GM19463 (cell line): ENCODE data around the gene STARD13.

ENCODE experiments used
- ATAC-seq: cut with Tn5 transposase; IDR thresholded peaks from one replicate; pipeline ENCODE4 v1.9.1; 2021; ENCODE audit warnings: mild to moderate bottlenecking, moderate library complexity; ENCODE audit not compliant: unreplicated experiment

Gene STARD13

DNA sequence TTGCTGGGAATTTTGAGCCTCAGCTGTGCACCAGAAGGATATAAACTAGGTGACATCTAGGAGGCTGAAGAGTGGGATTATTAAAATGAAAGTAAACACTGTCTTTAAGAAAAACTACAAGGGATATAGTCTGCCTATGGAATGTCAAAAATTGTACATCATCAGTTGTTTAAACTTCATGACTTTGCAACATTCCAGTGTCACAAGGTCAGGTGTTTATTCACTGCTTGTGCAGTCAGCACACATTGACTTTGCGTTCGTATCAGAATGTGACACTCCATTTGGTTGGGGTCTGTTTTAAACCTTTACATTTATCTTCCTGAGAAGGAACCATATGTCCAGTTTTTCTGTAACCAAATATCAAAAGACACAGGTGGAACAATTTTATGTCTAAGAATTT, 183.7 kb downstream of the STARD13 start:
- no peak for ATAC-seq

- no peak for ATAC-seq
Measured at GRCh38 chr13:33100886-33101285, 184.7 kb downstream of the STARD13 start.

GRCh38 chr13:33099860-33100259, 185.7 kb downstream of the STARD13 start:
- ATAC-seq = no peak

- ATAC-seq = no peak
Measured at GRCh38 chr13:33096886-33097605, 188.5 kb downstream of the STARD13 start.

- no peak for ATAC-seq
Measured at GRCh38 chr13:33092073-33092987, 193.2 kb downstream of the STARD13 start.

DNA sequence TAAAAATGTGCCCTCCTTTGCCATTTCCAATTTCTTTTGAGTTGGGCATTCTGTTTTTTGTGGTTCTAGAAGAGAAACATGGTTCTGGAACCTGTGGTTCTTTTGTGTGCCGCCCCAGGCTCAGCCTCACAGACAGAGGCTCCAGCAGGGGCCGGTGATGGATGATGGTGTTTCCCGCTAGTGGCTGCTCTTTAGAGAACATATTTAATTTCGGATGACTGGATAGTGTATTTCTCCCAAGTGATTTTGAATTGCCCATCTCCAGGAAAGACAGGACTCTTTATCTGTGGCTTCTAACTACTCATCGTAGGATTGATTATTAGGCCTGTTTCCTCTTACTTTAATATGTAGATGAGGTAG, 194.2 kb downstream of the STARD13 start:
- no peak for ATAC-seq

GRCh38 chr13:33090755-33091414, 194.7 kb downstream of the STARD13 start:
- ATAC-seq = no peak

DNA sequence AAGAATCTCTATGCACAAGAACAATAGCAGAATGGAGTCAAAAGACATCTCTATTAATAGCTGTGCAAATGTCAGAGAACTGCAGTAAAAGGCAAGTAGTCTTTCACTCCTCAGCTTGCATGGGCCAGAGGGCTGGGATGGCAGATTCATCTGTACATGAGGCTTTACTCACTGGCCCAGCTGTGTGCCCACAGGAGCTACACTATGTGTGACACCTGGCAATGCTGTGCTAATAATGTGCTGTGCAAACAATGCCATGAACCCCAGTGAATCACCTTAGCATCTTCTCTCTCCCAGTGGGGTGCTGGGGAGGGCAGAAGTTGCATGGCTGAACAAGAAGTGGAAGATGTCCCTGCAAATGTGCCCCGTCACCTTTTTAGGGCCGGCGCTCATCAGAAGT, 196.2 kb downstream of the STARD13 start:
- ATAC-seq = no peak

GRCh38 chr13:33087790-33088189, 197.8 kb downstream of the STARD13 start:
- ATAC-seq = no peak

DNA sequence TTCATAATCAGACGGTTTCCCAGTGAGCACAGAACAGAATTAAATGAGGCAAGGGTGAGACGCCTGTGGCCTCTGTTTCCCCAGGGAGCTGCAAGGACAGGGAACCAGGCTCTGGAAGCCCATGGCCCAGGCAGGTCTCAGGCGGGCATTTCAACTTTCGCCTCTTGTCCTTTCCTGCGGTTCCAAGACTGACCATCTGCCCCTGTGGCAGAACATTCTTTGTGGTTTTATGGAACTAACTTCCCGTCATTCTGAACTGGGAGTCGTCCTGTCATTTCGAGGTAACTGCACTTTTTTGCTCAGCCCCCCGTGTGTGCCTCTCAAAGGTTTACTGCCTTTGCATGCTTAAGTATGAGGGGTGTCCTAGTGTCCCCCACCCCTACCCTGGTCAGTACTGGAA, 198.5 kb downstream of the STARD13 start:
- no peak for ATAC-seq

DNA sequence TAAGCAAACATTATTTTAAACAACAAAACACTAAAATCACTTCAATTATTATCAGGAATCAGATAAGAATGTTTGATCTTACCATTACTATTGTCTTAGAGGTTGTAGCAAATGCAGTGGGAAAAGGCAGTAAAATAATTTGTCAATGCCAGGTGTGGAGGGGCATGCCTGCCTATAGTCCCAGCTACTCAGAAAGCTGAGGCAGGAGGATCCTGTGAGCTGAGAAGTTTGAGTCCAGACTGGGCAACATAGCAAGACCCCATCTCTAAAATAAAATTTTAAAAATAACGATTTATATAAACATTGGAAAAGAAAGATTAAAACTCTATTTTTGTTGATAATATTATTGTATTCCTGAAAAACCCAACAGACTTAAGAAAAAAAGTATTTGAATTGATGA, 202.5 kb downstream of the STARD13 start:
- ATAC-seq = no peak

GRCh38 chr13:33081666-33082065, 203.9 kb downstream of the STARD13 start:
- no peak for ATAC-seq

DNA sequence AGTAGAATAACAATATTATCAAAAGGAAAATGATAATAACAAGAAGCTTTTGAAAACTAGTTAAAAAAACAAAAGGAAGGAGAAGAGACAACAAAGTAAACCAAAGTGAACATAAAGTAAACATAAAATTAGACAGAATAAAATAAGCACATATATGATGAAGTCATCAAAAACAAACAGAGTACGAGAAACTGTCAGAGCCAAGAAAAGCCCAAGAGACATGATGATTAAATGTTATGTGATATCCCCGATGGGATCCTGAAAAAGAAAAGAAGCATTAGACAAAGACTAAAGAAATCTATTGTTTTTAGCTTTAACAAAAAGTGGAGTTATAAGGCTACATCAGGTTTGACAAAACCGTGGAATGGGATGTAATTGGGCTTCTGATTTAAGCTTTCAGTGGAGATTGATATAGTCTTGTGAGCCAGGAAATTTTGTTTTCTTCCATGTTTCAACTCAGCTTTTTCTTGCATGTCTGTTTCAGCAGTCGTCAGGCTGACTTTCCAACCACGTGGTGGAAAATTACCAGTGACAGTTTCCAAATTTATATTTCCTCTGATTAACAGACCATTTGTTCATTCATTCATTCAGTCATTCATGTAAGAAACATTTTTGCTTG, 204.5 kb downstream of the STARD13 start:
- ATAC-seq = no peak

GRCh38 chr13:33079960-33080359, 205.6 kb downstream of the STARD13 start:
- ATAC-seq = no peak

DNA sequence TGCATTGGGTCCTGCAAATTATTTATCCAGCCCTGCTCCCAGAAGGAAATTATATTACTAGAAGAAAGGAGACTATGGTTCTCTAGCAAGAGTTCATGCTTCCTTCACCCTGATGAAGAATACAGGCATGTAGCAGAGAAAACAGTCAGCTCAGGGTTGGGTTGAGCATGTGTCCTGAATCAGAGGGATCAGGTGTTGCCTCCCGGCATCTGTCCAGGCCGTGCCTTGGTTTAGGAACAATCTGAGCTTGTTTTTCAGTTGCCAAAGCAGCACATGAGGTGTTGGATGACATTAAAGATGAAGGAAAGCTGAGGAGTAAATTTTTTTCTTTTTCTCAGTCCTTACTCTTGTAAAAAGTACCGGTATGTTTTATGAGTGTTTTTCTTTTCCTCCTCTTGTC, 207.3 kb downstream of the STARD13 start:
- ATAC-seq = no peak

DNA sequence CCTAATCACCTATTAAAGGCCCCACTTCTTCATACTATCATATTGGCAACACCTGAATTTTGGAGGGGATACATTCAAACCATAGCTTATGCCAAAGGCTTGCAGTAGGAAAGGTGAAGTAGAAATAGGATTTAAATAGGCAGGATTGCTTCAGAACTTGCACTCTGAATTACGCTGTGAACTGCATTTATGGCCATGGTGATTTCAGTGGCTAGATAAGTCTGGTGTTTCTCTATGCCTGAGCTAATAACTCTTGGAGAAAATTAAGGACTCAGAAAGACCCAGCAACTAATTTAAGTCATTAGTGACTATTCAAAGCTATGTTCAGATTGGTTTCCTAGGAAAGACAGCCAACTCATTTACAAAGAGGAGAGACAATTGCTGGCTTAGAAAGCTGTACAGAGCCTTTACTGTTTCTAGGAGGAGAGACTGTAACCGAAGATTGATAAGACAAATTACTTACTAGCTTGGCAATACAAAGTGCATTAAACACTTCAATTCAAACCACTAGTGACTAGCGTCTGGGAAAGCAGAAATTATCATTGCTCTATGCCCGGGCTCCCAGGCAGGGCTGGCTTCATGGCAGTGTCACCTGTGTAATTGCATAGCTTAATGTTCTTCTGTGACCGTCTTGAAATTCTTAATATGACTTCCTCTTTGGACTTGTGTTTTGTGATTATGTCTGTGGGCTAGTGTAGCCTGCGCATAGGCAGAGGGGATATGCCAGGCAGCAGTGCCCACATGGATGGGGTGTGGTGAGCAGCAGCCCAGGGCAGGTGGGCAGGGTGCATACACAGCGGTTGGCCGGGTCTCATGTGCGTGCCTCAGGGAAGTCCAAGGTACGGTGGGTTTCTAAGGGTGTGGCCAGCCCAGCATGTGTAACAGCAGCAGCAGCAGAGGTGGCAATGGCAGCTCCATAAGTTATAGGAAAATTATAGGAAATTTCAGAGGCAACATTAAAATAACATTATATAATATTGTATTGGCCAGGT, 209.3 kb downstream of the STARD13 start:
- ATAC-seq = no peak

- no peak for ATAC-seq
Measured at GRCh38 chr13:33073338-33073737, 212.2 kb downstream of the STARD13 start.

DNA sequence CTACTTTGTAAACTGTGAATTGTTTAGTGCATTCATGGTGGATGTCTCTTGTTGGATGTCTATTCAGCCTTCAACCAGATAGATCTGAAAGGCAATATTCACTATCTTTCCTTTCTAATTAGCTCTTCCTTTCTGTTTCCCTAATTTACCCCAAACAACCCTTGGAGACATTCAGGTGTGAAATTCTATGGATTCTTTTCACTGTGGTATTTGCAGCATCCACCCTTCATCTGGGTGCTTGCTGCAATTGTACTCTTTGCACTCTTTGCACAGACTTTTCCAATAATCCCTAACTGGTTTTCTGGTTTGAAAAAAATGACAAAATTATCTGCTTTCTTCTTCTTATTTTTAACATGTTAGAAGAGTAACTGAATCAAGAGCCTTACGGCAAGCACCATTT, 212.8 kb downstream of the STARD13 start:
- no peak for ATAC-seq

DNA sequence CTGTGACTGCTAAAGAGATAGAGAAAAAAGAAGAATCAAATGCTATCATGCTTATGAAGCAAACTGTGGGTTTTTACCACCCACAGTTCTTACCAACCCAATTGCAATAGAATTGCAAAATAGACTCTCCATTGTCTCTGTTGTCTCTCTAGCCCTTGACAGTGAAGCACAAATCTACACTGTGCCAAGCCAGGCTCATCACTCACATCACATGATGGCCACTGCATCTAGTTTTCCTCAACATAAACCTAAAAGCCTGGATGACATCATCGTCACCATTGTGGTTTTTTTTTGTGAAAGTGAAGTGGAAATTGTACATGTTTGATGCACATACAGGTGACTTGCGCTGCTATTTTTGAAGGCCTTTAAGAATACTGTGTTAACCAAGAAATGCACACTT, 213.3 kb downstream of the STARD13 start:
- ATAC-seq = no peak

DNA sequence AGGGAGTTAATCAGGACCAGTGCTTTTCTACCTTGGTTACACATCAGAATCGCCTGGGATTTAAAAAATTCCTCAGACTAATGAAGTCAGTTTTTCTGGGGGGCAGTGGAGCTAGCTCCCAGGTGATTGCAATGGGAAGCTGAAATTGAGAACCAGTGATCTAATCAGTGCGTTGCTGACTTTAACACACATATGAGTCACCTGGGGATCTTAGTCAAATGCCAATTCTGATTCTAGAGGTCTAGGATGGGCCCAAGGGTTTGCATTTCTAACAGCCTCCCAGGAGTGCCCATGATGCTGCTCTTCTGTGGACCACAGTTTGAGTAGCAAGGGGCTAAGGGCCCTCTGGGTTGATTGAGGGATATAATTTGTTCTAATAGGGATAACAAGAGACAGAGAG, 214.8 kb downstream of the STARD13 start:
- no peak for ATAC-seq
